ENCODE results near the gene FBXO9.

Gene FBXO9

DNA sequence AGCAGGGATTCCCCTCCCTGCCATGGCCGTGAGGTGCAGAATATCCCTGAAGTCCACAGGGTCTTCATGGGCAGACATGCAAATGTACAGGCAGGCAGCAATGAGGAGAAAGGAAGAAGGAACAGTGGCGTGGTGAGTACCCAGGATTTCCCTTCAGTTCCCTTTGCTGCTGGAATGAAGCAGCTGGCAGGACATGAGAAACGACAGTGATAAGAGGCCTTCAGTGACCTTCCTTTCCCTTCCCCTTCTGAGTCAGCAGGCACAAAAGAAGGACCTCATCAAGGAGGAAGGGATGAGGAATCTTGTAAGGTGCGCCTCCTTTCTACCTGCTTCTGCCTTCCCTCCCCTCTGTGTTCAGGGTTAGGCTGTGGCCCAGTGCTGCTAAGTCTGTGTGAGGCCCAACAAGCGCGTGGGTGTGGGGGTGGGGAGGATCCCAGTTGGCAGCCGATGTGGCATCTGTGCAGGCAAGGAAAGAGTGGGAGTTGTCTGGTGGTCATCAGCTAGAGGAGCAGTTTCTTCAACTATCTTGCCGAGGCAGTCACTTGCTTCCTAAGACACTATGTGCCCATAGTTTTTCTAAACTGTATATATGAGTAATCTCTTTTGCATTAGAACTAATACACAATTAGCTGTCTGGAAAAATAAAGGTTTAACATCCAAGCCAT, 29.5 kb upstream of the FBXO9 start:
- TF ChIP-seq, protein P1, sequence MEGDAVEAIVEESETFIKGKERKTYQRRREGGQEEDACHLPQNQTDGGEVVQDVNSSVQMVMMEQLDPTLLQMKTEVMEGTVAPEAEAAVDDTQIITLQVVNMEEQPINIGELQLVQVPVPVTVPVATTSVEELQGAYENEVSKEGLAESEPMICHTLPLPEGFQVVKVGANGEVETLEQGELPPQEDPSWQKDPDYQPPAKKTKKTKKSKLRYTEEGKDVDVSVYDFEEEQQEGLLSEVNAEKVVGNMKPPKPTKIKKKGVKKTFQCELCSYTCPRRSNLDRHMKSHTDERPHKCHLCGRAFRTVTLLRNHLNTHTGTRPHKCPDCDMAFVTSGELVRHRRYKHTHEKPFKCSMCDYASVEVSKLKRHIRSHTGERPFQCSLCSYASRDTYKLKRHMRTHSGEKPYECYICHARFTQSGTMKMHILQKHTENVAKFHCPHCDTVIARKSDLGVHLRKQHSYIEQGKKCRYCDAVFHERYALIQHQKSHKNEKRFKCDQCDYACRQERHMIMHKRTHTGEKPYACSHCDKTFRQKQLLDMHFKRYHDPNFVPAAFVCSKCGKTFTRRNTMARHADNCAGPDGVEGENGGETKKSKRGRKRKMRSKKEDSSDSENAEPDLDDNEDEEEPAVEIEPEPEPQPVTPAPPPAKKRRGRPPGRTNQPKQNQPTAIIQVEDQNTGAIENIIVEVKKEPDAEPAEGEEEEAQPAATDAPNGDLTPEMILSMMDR (IDR thresholded peaks at IDR 0.05; ENCODE audit: low read depth, low read length, missing control alignments), result no peak
- DNase-seq (ENCODE audit: low read depth), result no peak
- H3K4me3 ChIP-seq (ENCODE audit: low read depth, low read length), result no peak overlapping the region
- in situ Hi-C loops (cut with HindIII; ENCODE audit: low sequenced_read_pairs), result no loop called here

DNA sequence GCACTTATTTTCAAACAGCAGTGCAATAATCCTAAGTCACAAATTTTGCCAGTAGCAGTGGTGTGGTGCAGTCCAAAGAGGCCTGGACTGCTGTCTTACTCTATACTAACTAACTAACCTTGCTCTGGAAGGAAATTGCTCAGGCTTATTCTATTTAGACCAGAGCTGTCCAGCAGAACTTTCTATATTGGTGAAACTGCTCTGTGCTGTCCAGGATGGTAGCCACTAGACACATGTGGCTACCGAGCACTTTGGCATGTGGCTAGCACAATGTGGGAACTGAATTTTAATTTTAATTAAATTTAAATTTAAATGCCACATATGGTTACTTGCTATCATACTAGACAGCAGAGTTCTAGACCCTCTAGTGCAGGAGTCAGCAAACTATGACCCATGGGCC, 27.1 kb upstream of the FBXO9 start:
- TF ChIP-seq, protein P1 (IDR thresholded peaks at IDR 0.05; ENCODE audit: low read depth, low read length, missing control alignments), result no peak
- DNase-seq (ENCODE audit: low read depth), result no peak
- no peak overlapping the region for H3K4me3 ChIP-seq (ENCODE audit: low read depth, low read length)
- in situ Hi-C loops (cut with HindIII; ENCODE audit: low sequenced_read_pairs), result no loop called here

DNA sequence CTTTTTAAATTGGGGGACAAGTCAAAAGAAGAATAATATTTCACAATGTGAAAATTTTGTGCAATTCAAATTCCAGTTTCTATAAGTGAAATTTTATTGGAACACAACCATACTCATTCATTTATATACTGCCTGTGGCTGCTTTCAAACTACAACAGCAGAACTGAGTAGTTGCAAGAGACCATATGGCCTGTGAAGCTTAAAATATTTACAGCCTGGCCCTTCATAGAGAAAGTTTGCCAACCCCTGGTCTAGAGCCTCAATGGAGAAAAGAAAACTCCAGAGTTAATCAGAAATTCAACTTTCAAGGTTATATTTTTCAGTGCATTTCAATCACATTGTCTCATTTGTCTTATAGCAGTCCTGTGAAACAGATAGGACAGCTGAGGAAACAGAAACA, 26.6 kb upstream of the FBXO9 start:
- no peak for DNase-seq (ENCODE audit: low read depth)
- TF ChIP-seq, protein P1 (IDR thresholded peaks at IDR 0.05; ENCODE audit: low read depth, low read length, missing control alignments), result no peak
- in situ Hi-C loops (cut with HindIII; ENCODE audit: low sequenced_read_pairs), result no loop called here
- H3K4me3 ChIP-seq (ENCODE audit: low read depth, low read length), result no peak overlapping the region

DNA sequence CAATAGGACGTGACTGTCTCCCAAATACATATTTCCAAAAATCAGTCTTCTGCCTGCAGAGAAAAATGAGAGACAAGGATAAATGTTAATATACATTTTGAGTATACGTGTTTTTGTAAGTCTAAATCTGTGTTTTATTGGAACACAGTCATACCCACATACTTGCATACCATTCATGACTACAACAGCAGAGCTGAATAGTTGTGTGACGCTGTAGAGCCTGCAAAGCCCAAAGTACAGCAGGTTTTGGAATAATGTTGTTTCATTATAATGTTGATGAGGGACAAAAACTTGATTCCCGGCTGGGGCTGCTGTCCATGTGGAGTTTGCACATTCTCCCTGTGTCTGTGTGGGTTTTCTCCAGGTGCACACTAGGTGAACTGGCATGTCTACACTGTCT, 23.8 kb upstream of the FBXO9 start:
- TF ChIP-seq, protein P1 (IDR thresholded peaks at IDR 0.05; ENCODE audit: low read depth, low read length, missing control alignments), result no peak
- no peak for DNase-seq (ENCODE audit: low read depth)
- no peak overlapping the region for H3K4me3 ChIP-seq (ENCODE audit: low read depth, low read length)
- in situ Hi-C loops (cut with HindIII; ENCODE audit: low sequenced_read_pairs), result no loop called here

DNA sequence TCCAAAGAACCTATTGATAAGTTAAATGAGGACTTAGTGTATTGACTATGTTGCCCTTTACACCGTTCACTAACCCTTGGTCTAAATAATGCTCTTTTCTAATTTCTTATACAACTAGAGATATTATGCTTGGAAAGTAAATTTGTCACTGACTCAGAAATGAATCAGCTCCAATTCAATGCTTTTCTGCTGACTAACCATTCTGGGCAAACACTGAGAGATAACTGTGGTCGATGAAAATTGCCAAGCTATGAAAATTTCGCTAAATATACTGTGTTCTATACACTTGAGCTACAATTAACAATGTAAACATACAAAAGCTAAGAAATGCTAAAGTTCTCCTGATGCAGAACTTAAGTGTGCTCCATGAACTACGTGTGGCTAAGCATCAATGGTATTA, 23.1 kb upstream of the FBXO9 start:
- in situ Hi-C loops (cut with HindIII; ENCODE audit: low sequenced_read_pairs), result no loop called here
- DNase-seq (ENCODE audit: low read depth), result peak; percentile 93
- no peak overlapping the region for H3K4me3 ChIP-seq (ENCODE audit: low read depth, low read length)
- TF ChIP-seq, protein P1 (IDR thresholded peaks at IDR 0.05; ENCODE audit: low read depth, low read length, missing control alignments), result no peak

DNA sequence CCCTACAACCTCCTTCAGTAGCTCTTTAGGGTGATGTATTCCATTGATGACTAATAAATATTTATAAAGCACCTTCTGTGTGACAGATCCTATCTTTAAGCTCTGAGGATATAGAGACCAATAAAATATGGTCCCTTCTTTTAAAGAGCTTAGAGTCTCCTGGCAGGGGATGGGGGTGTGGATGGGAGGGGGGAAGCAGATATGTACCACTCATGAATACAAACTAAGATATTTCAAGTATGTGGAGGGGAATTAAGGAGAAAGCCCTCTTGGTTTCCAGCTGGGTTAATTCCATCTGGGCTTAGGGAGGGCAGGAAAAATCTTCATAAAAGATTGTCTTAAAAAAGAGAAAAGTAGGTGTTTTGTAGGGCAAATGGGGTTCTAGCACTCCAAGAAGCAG, 21.6 kb upstream of the FBXO9 start:
- H3K4me3 ChIP-seq (ENCODE audit: low read depth, low read length), result no peak overlapping the region
- no peak for DNase-seq (ENCODE audit: low read depth)
- TF ChIP-seq, protein P1 (IDR thresholded peaks at IDR 0.05; ENCODE audit: low read depth, low read length, missing control alignments), result no peak
- in situ Hi-C loops (cut with HindIII; ENCODE audit: low sequenced_read_pairs), result no loop called here
